Chondrocyte (in vitro differentiated cells): ENCODE results near the gene ZNF529. TPM values are rescaled to one million over a fixed set of nuclear protein-coding genes. Genes with fewer than 3 reads are reported as not detected.

Source experiments
- DNase-seq: peaks from one replicate; pipeline ENCODE4 v3.0.0; 2021; ENCODE audit warnings: mixed read lengths, low spot score
- H3K27ac Mint-ChIP-seq: one replicate; pipeline ENCODE4 v1.8.0; 2021; ENCODE audit warnings: mild to moderate bottlenecking, moderate library complexity, mixed read lengths; ENCODE audit not compliant: unreplicated experiment
- H3K27me3 Mint-ChIP-seq: 2 replicates; pipeline ENCODE4 v1.8.0; 2021; ENCODE audit warnings: low read depth, mixed read lengths
- H3K36me3 Mint-ChIP-seq: 2 replicates; pipeline ENCODE4 v1.8.0; 2021; ENCODE audit warnings: low read depth, mixed read lengths
- H3K4me1 Mint-ChIP-seq: 2 replicates; pipeline ENCODE4 v1.8.0; 2021; ENCODE audit warnings: low read depth, mild to moderate bottlenecking, mixed read lengths
- H3K4me3 Mint-ChIP-seq: one replicate; pipeline ENCODE4 v1.8.0; 2021; ENCODE audit warnings: mild to moderate bottlenecking, moderate library complexity, mixed read lengths; ENCODE audit not compliant: unreplicated experiment
- H3K9me3 Mint-ChIP-seq: 2 replicates; pipeline ENCODE4 v1.8.0; 2021; ENCODE audit warnings: low read depth, mixed read lengths
- total RNA-seq: library from RNA; stranded (reverse); gene quantifications from 3 replicates; pipeline ENCODE4 v1.2.1, GENCODE V29; 2021
- TF ChIP-seq, protein P1 (sequence below): fragments of 200-600 bp; sonication (generic); IDR thresholded peaks from 2 replicates; pipeline ENCODE4 v1.5.0; 2021; ENCODE audit warnings: antibody characterized with exemption, mild to moderate bottlenecking, moderate library complexity

Gene ZNF529
- total RNA-seq, 1 donor from 2014 or later = 13.7 TPM

DNA sequence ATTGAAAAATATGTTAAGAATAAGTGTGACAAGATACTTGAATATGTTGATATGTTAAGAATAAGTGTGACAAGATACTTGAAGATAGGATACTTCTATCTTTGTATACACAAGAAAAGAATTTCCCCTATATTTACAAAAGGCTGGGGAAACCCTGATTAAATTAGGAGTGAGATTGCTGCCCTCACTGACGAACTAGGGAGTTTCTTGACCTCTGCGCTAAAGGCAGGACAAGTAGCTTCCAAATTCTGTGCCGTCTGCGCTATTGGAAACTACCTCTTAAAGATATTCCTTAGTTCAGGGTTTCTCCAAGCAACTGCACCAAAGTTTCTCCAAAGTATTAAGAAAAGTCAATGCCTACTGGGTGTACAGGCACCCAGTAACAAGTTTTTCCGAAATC, 45.8 kb downstream of the ZNF529 start:
- Mint-ChIP-seq H3K36me3 (peaks cover 31% of the 10 kb centered on the region), H3K4me1 (peaks cover 15% of the 10 kb centered on the region), H3K27ac (peak overlapping the region; percentile 100), H3K27me3 (no peaks in the 10 kb centered on the region), H3K9me3 (peaks cover 23% of the 10 kb centered on the region), H3K4me3 (peak overlapping the region; percentile 99)
- no peak for DNase-seq
- TF ChIP-seq, protein P1, sequence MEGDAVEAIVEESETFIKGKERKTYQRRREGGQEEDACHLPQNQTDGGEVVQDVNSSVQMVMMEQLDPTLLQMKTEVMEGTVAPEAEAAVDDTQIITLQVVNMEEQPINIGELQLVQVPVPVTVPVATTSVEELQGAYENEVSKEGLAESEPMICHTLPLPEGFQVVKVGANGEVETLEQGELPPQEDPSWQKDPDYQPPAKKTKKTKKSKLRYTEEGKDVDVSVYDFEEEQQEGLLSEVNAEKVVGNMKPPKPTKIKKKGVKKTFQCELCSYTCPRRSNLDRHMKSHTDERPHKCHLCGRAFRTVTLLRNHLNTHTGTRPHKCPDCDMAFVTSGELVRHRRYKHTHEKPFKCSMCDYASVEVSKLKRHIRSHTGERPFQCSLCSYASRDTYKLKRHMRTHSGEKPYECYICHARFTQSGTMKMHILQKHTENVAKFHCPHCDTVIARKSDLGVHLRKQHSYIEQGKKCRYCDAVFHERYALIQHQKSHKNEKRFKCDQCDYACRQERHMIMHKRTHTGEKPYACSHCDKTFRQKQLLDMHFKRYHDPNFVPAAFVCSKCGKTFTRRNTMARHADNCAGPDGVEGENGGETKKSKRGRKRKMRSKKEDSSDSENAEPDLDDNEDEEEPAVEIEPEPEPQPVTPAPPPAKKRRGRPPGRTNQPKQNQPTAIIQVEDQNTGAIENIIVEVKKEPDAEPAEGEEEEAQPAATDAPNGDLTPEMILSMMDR = no peak

GRCh38 chr19:36526581-36526980, 46.5 kb downstream of the ZNF529 start:
- H3K4me3 Mint-ChIP-seq = peak overlapping the region; percentile 99
- peaks cover 29% of the 10 kb centered on the region for H3K36me3 Mint-ChIP-seq
- TF ChIP-seq, protein P1 = no peak
- H3K9me3 Mint-ChIP-seq = peaks cover 23% of the 10 kb centered on the region
- no peak for DNase-seq
- no peak overlapping the region for H3K27ac Mint-ChIP-seq
- no peaks in the 10 kb centered on the region for H3K27me3 Mint-ChIP-seq
- H3K4me1 Mint-ChIP-seq = peaks cover 15% of the 10 kb centered on the region

GRCh38 chr19:36524617-36525016, 48.5 kb downstream of the ZNF529 start:
- peaks cover 15% of the 10 kb centered on the region for H3K4me1 Mint-ChIP-seq
- peaks cover 40% of the 10 kb centered on the region for H3K36me3 Mint-ChIP-seq
- H3K27ac Mint-ChIP-seq = no peak overlapping the region
- H3K9me3 Mint-ChIP-seq = peaks cover 31% of the 10 kb centered on the region
- no peak for DNase-seq
- TF ChIP-seq, protein P1 = no peak
- H3K27me3 Mint-ChIP-seq = no peaks in the 10 kb centered on the region
- H3K4me3 Mint-ChIP-seq = no peak overlapping the region

DNA sequence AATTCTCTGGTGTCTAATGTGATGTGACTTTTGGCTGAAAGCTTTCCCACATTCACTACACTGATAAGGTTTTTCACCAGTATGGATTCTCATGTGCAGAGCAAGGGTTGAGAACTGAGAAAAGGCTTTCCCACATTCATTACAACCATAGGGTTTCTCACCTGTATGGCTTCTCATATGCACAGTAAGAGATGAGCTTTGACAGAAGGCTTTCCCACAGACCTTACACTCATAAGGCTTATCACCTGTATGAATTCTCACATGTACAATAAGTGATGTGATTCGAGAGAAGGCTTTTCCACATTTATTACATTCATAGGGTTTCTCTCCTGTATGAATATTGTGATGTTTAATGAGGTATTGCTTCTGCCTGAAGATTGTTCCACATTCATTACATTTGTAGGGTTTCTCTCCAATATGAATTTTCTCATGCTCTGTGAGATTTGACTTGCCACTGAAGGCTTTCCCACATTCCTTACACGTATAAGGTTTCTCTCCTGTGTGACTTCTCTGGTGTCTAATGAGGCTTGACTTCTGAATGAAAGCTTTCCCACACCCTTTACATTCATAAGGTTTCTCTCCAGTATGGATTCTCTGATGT, 59.0 kb downstream of the ZNF529 start:
- H3K4me3 Mint-ChIP-seq = no peak overlapping the region
- peaks cover 64% of the 10 kb centered on the region for H3K36me3 Mint-ChIP-seq
- H3K27ac Mint-ChIP-seq = no peak overlapping the region

DNA sequence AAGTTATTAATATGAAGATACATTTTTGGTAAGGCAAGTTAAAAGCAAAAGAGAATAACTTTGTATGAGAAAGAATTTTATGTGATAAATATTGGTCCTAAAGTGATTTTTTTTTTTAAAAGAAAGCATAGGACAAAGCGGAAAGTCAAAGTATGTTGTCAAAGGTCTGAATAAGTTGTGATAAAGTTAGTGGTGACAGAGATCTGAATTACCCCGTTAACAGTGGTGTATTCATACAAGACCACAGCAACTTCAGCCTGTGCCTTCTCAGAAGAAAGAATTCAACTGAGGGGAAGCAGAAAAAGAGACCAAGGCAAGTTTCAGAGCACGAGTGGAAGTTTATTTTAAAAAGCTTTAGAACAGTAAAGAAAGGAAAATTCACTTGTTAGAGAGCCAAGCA, 64.8 kb downstream of the ZNF529 start:
- Mint-ChIP-seq H3K36me3 (peaks cover 22% of the 10 kb centered on the region), H3K4me3 (no peak overlapping the region), H3K4me1 (no peaks in the 10 kb centered on the region), H3K9me3 (peaks cover 43% of the 10 kb centered on the region), H3K27me3 (no peaks in the 10 kb centered on the region), H3K27ac (no peak overlapping the region)
- no peak for DNase-seq
- TF ChIP-seq, protein P1 = no peak

More for the DNA sequence above, 59.0 kb downstream of the ZNF529 start:
- Mint-ChIP-seq H3K27me3 (no peaks in the 10 kb centered on the region), H3K9me3 (peaks cover 62% of the 10 kb centered on the region), H3K4me1 (no peaks in the 10 kb centered on the region)
- TF ChIP-seq, protein P1 = no peak
- no peak for DNase-seq
